ENCODE measurements around the gene RAI1. TPM values are rescaled to one million over a fixed set of nuclear protein-coding genes. Genes with fewer than 3 reads are reported as not detected.

The RAI1 gene
- polyA plus RNA-seq, 2 of the 4 experiments (the other 2 are of a cell fraction) = 3.5 to 23.8 TPM

- DNase-seq (ENCODE audit: low read depth in 1 of 2, low spot score in 1 of 2) (no peak), ATAC-seq (no peak; a peak in 1 of 6 replicates), FAIRE-seq (no peak)
- ChIA-PET CTCF (interaction anchor here (0.7 to 2.3 kb wide), 6 partner anchors 8 to 358 kb away, joined by 3 to 6 read pairs (median 3); no protein-coding TSS in a partner anchor), POLR2A (interaction anchor here (0.7 to 1.0 kb wide), 2 partner anchors 83 to 161 kb away, joined by 3 read pairs; partner anchors contain the start of gene PEMT)
- H3K27ac ChIP-seq = no peak overlapping the region
- no peak overlapping the region for H3K4me3 ChIP-seq
- 66% methylated on average over 6 of the region's 6 CpGs for WGBS (ENCODE audit: missing lambda C conversion rate)
- peaks cover 6% of the 10 kb centered on the region; the same call in 2 of the 3 replicates for H3K4me1 ChIP-seq
- TF ChIP-seq TFCP2L1 (CRISPR knock-in tag; IDR thresholded peaks at IDR 0.05) = no peak
- TF ChIP-seq ELK1 (IDR thresholded peaks at IDR 0.05; ENCODE audit: low read depth, low read length) = no peak
- TF ChIP-seq JUNB (IDR thresholded peaks at IDR 0.05) = no peak
- H3K9me3 ChIP-seq = no peaks in the 10 kb centered on the region
- H3K4me2 ChIP-seq = no peak overlapping the region
These were observed 5.8 kb upstream of the RAI1 start for GRCh38 chr17:17675416-17675815.

- WGBS (ENCODE audit: missing lambda C conversion rate) = 68% methylated on average over 11 of the region's 11 CpGs
- DNase-seq (ENCODE audit: low read depth in 1 of 2, low spot score in 1 of 2) (peak in 1 of 2 experiments; percentile 49), ATAC-seq (peak; percentile 17 to 58; a peak in 3 of 6 replicates), FAIRE-seq (no peak)
- H3K9me3 ChIP-seq = no peaks in the 10 kb centered on the region
- ChIA-PET CTCF (interaction anchor here (0.7 to 2.3 kb wide), 6 partner anchors 9 to 357 kb away, joined by 3 to 6 read pairs (median 3); no protein-coding TSS in a partner anchor), POLR2A (interaction anchor here (0.6 to 1.0 kb wide), 3 partner anchors 40 to 160 kb away, joined by 3 read pairs; partner anchors contain the start of gene PEMT)
- no peak overlapping the region for H3K27ac ChIP-seq
- no peak for TF ChIP-seq JUN (IDR thresholded peaks at IDR 0.05)
- TF ChIP-seq BHLHE40 (IDR thresholded peaks at IDR 0.05; ENCODE audit: low read depth, low read length) = no peak
- no peak for TF ChIP-seq RCOR1 (IDR thresholded peaks at IDR 0.05; ENCODE audit: low read depth, low read length)
- no peak for TF ChIP-seq GATA3 (IDR thresholded peaks at IDR 0.05; ENCODE audit: borderline replicate concordance)
- TF ChIP-seq CBX8 (IDR thresholded peaks at IDR 0.05) = no peak
- no peak for TF ChIP-seq CTCF (IDR thresholded peaks at IDR 0.05)
- TF ChIP-seq CHD2 (IDR thresholded peaks at IDR 0.05; ENCODE audit: low read length, partially characterized antibody) = no peak
- TF ChIP-seq CBX2 (IDR thresholded peaks at IDR 0.05; ENCODE audit: borderline replicate concordance, low read depth) = no peak
- no peak for TF ChIP-seq EP300 (IDR thresholded peaks at IDR 0.05)
- no peak for TF ChIP-seq ZNF302 (CRISPR knock-in tag; IDR thresholded peaks at IDR 0.05)
- TF ChIP-seq KDM5A (IDR thresholded peaks at IDR 0.05) = no peak
- no peak for TF ChIP-seq FOSL2 (IDR thresholded peaks at IDR 0.05)
- no peak for TF ChIP-seq FOSL2 (CRISPR knock-in tag; IDR thresholded peaks at IDR 0.05)
- no peak for TF ChIP-seq POLR2AphosphoS2 (conservative IDR thresholded peaks at IDR 0.05; ENCODE audit: low read length)
- TF ChIP-seq HOXB13 (CRISPR knock-in tag; IDR thresholded peaks at IDR 0.05; ENCODE audit: low read depth) = no peak
- TF ChIP-seq NPAS2 (CRISPR knock-in tag; IDR thresholded peaks at IDR 0.05; ENCODE audit: borderline replicate concordance) = no peak
- TF ChIP-seq HES2 (IDR thresholded peaks at IDR 0.05) = no peak
- no peak for TF ChIP-seq MYC (IDR thresholded peaks at IDR 0.05; ENCODE audit: borderline replicate concordance, low read length)
- no peak for TF ChIP-seq FOXS1 (CRISPR knock-in tag; IDR thresholded peaks at IDR 0.05)
- no peak for TF ChIP-seq SREBF2 (IDR thresholded peaks at IDR 0.05)
- H3K4me3 ChIP-seq = no peak overlapping the region
- H3K4me2 ChIP-seq = no peak overlapping the region
- H3K4me1 ChIP-seq = peaks cover 10% of the 10 kb centered on the region
These were observed 5.2 kb upstream of the RAI1 start for GRCh38 chr17:17675925-17676534.

Data from A549 (cell line).